HEK293 (cell line): Measurements from ENCODE around the gene CACNA1E.

ENCODE experiments used
- CTCF ChIA-PET: fragments of 350-600 bp; formaldehyde crosslinking; extraction: SDS; loops from one replicate; lab custom pipeline; 2021; ENCODE audit warnings: antibody characterized with exemption; lab: Yijun Ruan, JAX
- POLR2A ChIA-PET: fragments of 300-600 bp; formaldehyde crosslinking; extraction: SDS; loops from one replicate; lab custom pipeline; 2020; ENCODE audit warnings: antibody characterized with exemption, inconsistent platforms; lab: Yijun Ruan, JAX
- H3K27ac ChIP-seq: fragments of 200-500 bp; sonication (Bioruptor generic); 2 replicates; pipeline ENCODE4 v1.5.1; 2014; ENCODE audit warnings: low read depth, low read length, control low read depth, inconsistent platforms; ENCODE audit errors: extremely low read depth
- H3K36me3 ChIP-seq, 2 experiments: fragments of 200-500 bp in 1 of 2; sonication (Bioruptor generic) in 1 of 2; 1 replicate in 1 of 2; 2 replicates in 1 of 2; pipeline ENCODE4 v1.5.1; 2014 to 2017; ENCODE audit warnings: inconsistent platforms in 2 of 2, low read length in 2 of 2; ENCODE audit not compliant: control insufficient read depth in 2 of 2, insufficient read depth in 1 of 2
- H3K4me1 ChIP-seq: fragments of 200-500 bp; sonication (Bioruptor generic); 2 replicates; pipeline ENCODE4 v1.5.1; 2014; ENCODE audit warnings: mild to moderate bottlenecking, low read length, inconsistent platforms; ENCODE audit not compliant: control insufficient read depth, insufficient read depth
- H3K4me3 ChIP-seq: 2 replicates; pipeline ENCODE4 v1.5.1; 2011; ENCODE audit warnings: low read depth, mild to moderate bottlenecking, control low read depth, low read length, moderate library complexity
- H3K9me3 ChIP-seq: fragments of 200-500 bp; sonication (Bioruptor generic); 2 replicates; pipeline ENCODE4 v1.5.1; 2014; ENCODE audit warnings: low read depth, low read length, inconsistent platforms; ENCODE audit not compliant: control insufficient read depth, insufficient read depth
- IKZF3 ChIP-seq: fragments of 450-650 bp; IDR thresholded peaks from 2 replicates; pipeline ENCODE4 v1.5.0; 2018; ENCODE audit warnings: missing biosample characterization, mild to moderate bottlenecking, missing genetic modification characterization, moderate library complexity
- PRDM2 ChIP-seq: fragments of 450-650 bp; formaldehyde crosslinking; IDR thresholded peaks from 2 replicates; pipeline ENCODE4 v1.5.1; 2016; ENCODE audit warnings: missing biosample characterization, missing genetic modification characterization, borderline replicate concordance
- PRDM4 ChIP-seq: fragments of 450-650 bp; formaldehyde crosslinking; IDR thresholded peaks from 2 replicates; pipeline ENCODE4 v1.5.1; 2017; ENCODE audit warnings: missing biosample characterization, missing genetic modification characterization
- ZBTB6 ChIP-seq: fragments of 450-650 bp; formaldehyde crosslinking; IDR thresholded peaks from 2 replicates; pipeline ENCODE4 v1.5.1; 2017; ENCODE audit warnings: missing biosample characterization, missing genetic modification characterization
- ZFP69B ChIP-seq: fragments of 450-650 bp; formaldehyde crosslinking; IDR thresholded peaks from 2 replicates; pipeline ENCODE4 v1.5.1; 2016; ENCODE audit warnings: missing biosample characterization, missing genetic modification characterization
- ZNF146 ChIP-seq: fragments of 450-650 bp; formaldehyde crosslinking; IDR thresholded peaks from 2 replicates; pipeline ENCODE4 v1.5.1; 2016; ENCODE audit warnings: missing biosample characterization, missing genetic modification characterization
- ZNF2 ChIP-seq: fragments of 450-650 bp; formaldehyde crosslinking; IDR thresholded peaks from 2 replicates; pipeline ENCODE4 v1.5.1; 2016; ENCODE audit warnings: missing biosample characterization, missing genetic modification characterization
- ZNF280D ChIP-seq: fragments of 450-650 bp; formaldehyde crosslinking; IDR thresholded peaks from 2 replicates; pipeline ENCODE4 v1.5.1; 2016; ENCODE audit warnings: missing biosample characterization, missing genetic modification characterization
- ZNF311 ChIP-seq: fragments of 450-650 bp; formaldehyde crosslinking; IDR thresholded peaks from 2 replicates; pipeline ENCODE4 v1.5.1; 2017; ENCODE audit warnings: missing biosample characterization, missing genetic modification characterization, borderline replicate concordance
- ZNF404 ChIP-seq: fragments of 450-650 bp; formaldehyde crosslinking; IDR thresholded peaks from 2 replicates; pipeline ENCODE4 v1.5.1; 2017; ENCODE audit warnings: missing biosample characterization, missing genetic modification characterization
- ZNF548 ChIP-seq: fragments of 450-650 bp; formaldehyde crosslinking; IDR thresholded peaks from 2 replicates; pipeline ENCODE4 v1.5.1; 2016; ENCODE audit warnings: missing biosample characterization, missing genetic modification characterization
- ZNF555 ChIP-seq: fragments of 450-650 bp; formaldehyde crosslinking; conservative IDR thresholded peaks from 2 replicates; pipeline ENCODE4 v1.5.1; 2017; ENCODE audit warnings: missing biosample characterization, mild to moderate bottlenecking, missing genetic modification characterization, inconsistent platforms
- ZNF660 ChIP-seq: fragments of 450-650 bp; IDR thresholded peaks from 2 replicates; pipeline ENCODE4 v1.5.1; 2018; ENCODE audit warnings: missing biosample characterization, mild to moderate bottlenecking, missing genetic modification characterization
- ZNF768 ChIP-seq: fragments of 450-650 bp; formaldehyde crosslinking; IDR thresholded peaks from 2 replicates; pipeline ENCODE4 v1.5.1; 2018; ENCODE audit warnings: missing biosample characterization, mild to moderate bottlenecking, missing genetic modification characterization
- TF ChIP-seq, protein P1 (sequence below): fragments of 450-650 bp; formaldehyde crosslinking; IDR thresholded peaks from 2 replicates; pipeline ENCODE4 v1.5.1; 2017; ENCODE audit warnings: missing biosample characterization, mild to moderate bottlenecking, missing genetic modification characterization, moderate library complexity
- TF ChIP-seq, protein P2 (sequence below): fragments of 450-650 bp; formaldehyde crosslinking; IDR thresholded peaks from 2 replicates; pipeline ENCODE4 v1.5.1; 2016; ENCODE audit warnings: missing biosample characterization, missing genetic modification characterization
- TF ChIP-seq, protein P3 (sequence below): fragments of 450-650 bp; formaldehyde crosslinking; IDR thresholded peaks from 2 replicates; pipeline ENCODE4 v1.5.1; 2016; ENCODE audit warnings: missing biosample characterization, missing genetic modification characterization
- TF ChIP-seq, protein P4 (sequence below): fragments of 450-650 bp; formaldehyde crosslinking; IDR thresholded peaks from 2 replicates; pipeline ENCODE4 v1.5.1; 2016; ENCODE audit warnings: missing biosample characterization, missing genetic modification characterization

CACNA1E gene

GRCh38 chr1:181556631-181557030, 73.3 kb downstream of the CACNA1E start:
- Histone ChIP-seq H3K9me3 (no peaks in the 10 kb centered on the region), H3K27ac (no peak overlapping the region), H3K4me1 (no peaks in the 10 kb centered on the region), H3K4me3 (no peak overlapping the region), H3K36me3 (no peaks in the 10 kb centered on the region)
- CTCF ChIA-PET = interaction anchor here (1.0 kb wide), 1 partner anchor 52 kb away, joined by 3 read pairs; no protein-coding TSS in a partner anchor
- POLR2A ChIA-PET = no interaction called here
- no peak for TF ChIP-seq ZNF555 (tag by site-specific recombination)
- no peak for TF ChIP-seq ZNF548 (tag by site-specific recombination)
- TF ChIP-seq PRDM2 (tag by site-specific recombination) = no peak
- TF ChIP-seq, protein P1, sequence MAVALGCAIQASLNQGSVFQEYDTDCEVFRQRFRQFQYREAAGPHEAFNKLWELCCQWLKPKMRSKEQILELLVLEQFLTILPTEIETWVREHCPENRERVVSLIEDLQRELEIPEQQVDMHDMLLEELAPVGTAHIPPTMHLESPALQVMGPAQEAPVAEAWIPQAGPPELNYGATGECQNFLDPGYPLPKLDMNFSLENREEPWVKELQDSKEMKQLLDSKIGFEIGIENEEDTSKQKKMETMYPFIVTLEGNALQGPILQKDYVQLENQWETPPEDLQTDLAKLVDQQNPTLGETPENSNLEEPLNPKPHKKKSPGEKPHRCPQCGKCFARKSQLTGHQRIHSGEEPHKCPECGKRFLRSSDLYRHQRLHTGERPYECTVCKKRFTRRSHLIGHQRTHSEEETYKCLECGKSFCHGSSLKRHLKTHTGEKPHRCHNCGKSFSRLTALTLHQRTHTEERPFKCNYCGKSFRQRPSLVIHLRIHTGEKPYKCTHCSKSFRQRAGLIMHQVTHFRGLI (tag by site-specific recombination) = no peak
- TF ChIP-seq ZNF768 (tag by site-specific recombination) = no peak
- TF ChIP-seq, protein P2, sequence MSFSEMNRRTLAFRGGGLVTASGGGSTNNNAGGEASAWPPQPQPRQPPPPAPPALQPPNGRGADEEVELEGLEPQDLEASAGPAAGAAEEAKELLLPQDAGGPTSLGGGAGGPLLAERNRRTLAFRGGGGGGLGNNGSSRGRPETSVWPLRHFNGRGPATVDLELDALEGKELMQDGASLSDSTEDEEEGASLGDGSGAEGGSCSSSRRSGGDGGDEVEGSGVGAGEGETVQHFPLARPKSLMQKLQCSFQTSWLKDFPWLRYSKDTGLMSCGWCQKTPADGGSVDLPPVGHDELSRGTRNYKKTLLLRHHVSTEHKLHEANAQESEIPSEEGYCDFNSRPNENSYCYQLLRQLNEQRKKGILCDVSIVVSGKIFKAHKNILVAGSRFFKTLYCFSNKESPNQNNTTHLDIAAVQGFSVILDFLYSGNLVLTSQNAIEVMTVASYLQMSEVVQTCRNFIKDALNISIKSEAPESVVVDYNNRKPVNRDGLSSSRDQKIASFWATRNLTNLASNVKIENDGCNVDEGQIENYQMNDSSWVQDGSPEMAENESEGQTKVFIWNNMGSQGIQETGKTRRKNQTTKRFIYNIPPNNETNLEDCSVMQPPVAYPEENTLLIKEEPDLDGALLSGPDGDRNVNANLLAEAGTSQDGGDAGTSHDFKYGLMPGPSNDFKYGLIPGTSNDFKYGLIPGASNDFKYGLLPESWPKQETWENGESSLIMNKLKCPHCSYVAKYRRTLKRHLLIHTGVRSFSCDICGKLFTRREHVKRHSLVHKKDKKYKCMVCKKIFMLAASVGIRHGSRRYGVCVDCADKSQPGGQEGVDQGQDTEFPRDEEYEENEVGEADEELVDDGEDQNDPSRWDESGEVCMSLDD (tag by site-specific recombination) = no peak
- TF ChIP-seq ZNF660 = no peak
- TF ChIP-seq ZNF146 (tag by site-specific recombination) = no peak
- no peak for TF ChIP-seq ZBTB6 (tag by site-specific recombination)
- no peak for TF ChIP-seq IKZF3 (tag by site-specific recombination)
- TF ChIP-seq PRDM4 (tag by site-specific recombination) = no peak
- no peak for TF ChIP-seq ZNF2
- no peak for TF ChIP-seq ZFP69B (tag by site-specific recombination)
- TF ChIP-seq ZNF404 (tag by site-specific recombination) = no peak
- no peak for TF ChIP-seq ZNF311 (tag by site-specific recombination)
- TF ChIP-seq, protein P3, sequence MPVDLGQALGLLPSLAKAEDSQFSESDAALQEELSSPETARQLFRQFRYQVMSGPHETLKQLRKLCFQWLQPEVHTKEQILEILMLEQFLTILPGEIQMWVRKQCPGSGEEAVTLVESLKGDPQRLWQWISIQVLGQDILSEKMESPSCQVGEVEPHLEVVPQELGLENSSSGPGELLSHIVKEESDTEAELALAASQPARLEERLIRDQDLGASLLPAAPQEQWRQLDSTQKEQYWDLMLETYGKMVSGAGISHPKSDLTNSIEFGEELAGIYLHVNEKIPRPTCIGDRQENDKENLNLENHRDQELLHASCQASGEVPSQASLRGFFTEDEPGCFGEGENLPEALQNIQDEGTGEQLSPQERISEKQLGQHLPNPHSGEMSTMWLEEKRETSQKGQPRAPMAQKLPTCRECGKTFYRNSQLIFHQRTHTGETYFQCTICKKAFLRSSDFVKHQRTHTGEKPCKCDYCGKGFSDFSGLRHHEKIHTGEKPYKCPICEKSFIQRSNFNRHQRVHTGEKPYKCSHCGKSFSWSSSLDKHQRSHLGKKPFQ (tag by site-specific recombination) = no peak
- TF ChIP-seq, protein P4, sequence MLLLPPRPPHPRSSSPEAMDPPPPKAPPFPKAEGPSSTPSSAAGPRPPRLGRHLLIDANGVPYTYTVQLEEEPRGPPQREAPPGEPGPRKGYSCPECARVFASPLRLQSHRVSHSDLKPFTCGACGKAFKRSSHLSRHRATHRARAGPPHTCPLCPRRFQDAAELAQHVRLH (tag by site-specific recombination) = no peak
- TF ChIP-seq ZNF280D (tag by site-specific recombination) = no peak
